GM12892 (cell line): Measurements from ENCODE around the gene SLC29A1.
"Not testable (repeated sequence)": the region's sequence is repeated elsewhere in the genome, so short reads cannot be mapped to it uniquely, and the experiment has no call there.

Experiments used
- POLR2A ChIP-seq: IDR thresholded peaks from 2 replicates; pipeline ENCODE4 v1.6.1; 2011; ENCODE audit warnings: low read depth, low read length, control low read depth
- POLR2AphosphoS5 ChIP-seq: IDR thresholded peaks from 2 replicates; pipeline ENCODE4 v1.6.1; 2011; ENCODE audit warnings: low read depth, low read length, control low read depth
- TAF1 ChIP-seq: IDR thresholded peaks from 2 replicates; pipeline ENCODE4 v1.6.1; 2011; ENCODE audit warnings: low read depth, mild to moderate bottlenecking, control low read depth, low read length, borderline replicate concordance

GRCh38 chr6:44181784-44182183 is 41.6 kb upstream of the SLC29A1 start:
- not testable (repeated sequence) for TF ChIP-seq POLR2AphosphoS5, POLR2A, TAF1
